NCI-H1105 (cell line): Measurements from ENCODE around the gene OGFRL1.
A peak's percentile ranks its signal among the peaks of the same experiment; 100 is the strongest.

Experiments
- DNase-seq: peaks from one replicate; lab custom pipeline; 2025; lab: John Stamatoyannopoulos, UW

Gene OGFRL1

GRCh38 chr6:71334768-71335167 is 46.2 kb downstream of the OGFRL1 start:
- no peak for DNase-seq

- no peak for DNase-seq
Measured at GRCh38 chr6:71335544-71335943, 46.9 kb downstream of the OGFRL1 start.

- DNase-seq = no peak
Measured at GRCh38 chr6:71336901-71337300, 48.3 kb downstream of the OGFRL1 start.

- DNase-seq = no peak
Measured at GRCh38 chr6:71338540-71339316, 50.1 kb downstream of the OGFRL1 start.

GRCh38 chr6:71342772-71343171 is 54.2 kb downstream of the OGFRL1 start:
- DNase-seq = no peak

- no peak for DNase-seq
Measured at GRCh38 chr6:71345476-71346333, 57.1 kb downstream of the OGFRL1 start.

- DNase-seq = no peak
Measured at GRCh38 chr6:71346334-71346694, 57.7 kb downstream of the OGFRL1 start.

- DNase-seq = no peak
Measured at GRCh38 chr6:71347119-71347518, 58.5 kb downstream of the OGFRL1 start.

GRCh38 chr6:71349395-71349794 is 60.8 kb downstream of the OGFRL1 start:
- DNase-seq = peak; percentile 20

- DNase-seq = no peak
Measured at GRCh38 chr6:71349976-71350615, 61.5 kb downstream of the OGFRL1 start.

GRCh38 chr6:71351190-71351589 is 62.6 kb downstream of the OGFRL1 start:
- DNase-seq = no peak
